ENCODE results near the gene SELENON. TPM values are rescaled to one million over a fixed set of nuclear protein-coding genes. Genes with fewer than 3 reads are reported as not detected.

SELENON gene
- total and polyA plus RNA-seq, 2 of the 8 experiments (the other 6 are each of a cell fraction or from before 2014, with no cell fraction given): 43.0 to 77.6 TPM

- no peak for TF ChIP-seq CHD7 (IDR thresholded peaks at IDR 0.05; ENCODE audit: insufficient replicate concordance, low read length)
- TF ChIP-seq CEBPB (IDR thresholded peaks at IDR 0.05; ENCODE audit: low read depth, low read length): no peak
- no peak for TF ChIP-seq SUZ12 (IDR thresholded peaks at IDR 0.05; ENCODE audit: low read length)
- no peak for TF ChIP-seq GTF2F1 (IDR thresholded peaks at IDR 0.05; ENCODE audit: borderline replicate concordance, low read depth, low read length)
- peak; percentile 74; the same call in 1 of the 2 replicates for TF ChIP-seq KDM1A (IDR thresholded peaks at IDR 0.05; ENCODE audit: borderline replicate concordance, low read length)
- no peak for TF ChIP-seq CTBP2 (IDR thresholded peaks at IDR 0.05; ENCODE audit: borderline replicate concordance, insufficient read depth, insufficient read length, low read length)
- TF ChIP-seq ATF3 (IDR thresholded peaks at IDR 0.05; ENCODE audit: insufficient read depth, low read depth, low read length): no peak
Measured at GRCh38 chr1:25755475-25756125, 44.4 kb upstream of the SELENON start (continued).

Data from H1 (cell line).